Breast epithelium (tissue), 3 donors: ENCODE data around the gene PRRT1.

ENCODE experiments used
- POLR2AphosphoS5 ChIP-seq, 3 donors: sonication (generic); formaldehyde crosslinking; IDR thresholded peaks; one replicate each; pipeline ENCODE4 v1.6.1; 2017; ENCODE audit warnings: antibody characterized with exemption in 3 of 3
- TF ChIP-seq, protein P1 (sequence below), 3 donors: fragments of 450-650 bp; IDR thresholded peaks; one replicate each; pipeline ENCODE4 v1.5.1; 2016 to 2017; ENCODE audit warnings: antibody characterized with exemption in 3 of 3, mild to moderate bottlenecking in 3 of 3, moderate library complexity in 3 of 3

DNA sequence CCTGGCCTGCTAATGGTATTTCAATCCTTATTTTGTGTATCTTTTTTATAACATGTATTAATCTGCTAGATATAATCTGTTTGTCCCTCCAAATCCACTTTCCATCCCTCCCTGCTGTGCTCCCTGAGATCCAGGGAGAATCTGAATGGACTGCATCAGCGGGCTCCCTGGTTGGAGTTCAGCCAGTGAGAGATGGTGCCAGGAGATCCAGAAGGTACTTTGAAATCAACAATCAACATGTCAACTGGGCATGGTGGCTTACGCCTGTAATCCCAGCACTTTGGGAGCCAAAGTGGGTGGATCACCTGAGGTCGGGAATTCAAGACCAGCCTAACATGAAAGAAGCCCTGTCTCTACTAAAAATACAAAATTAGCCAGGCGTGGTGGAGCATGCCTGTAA, 28.1 kb downstream of the PRRT1 start:
- TF ChIP-seq, protein P1, sequence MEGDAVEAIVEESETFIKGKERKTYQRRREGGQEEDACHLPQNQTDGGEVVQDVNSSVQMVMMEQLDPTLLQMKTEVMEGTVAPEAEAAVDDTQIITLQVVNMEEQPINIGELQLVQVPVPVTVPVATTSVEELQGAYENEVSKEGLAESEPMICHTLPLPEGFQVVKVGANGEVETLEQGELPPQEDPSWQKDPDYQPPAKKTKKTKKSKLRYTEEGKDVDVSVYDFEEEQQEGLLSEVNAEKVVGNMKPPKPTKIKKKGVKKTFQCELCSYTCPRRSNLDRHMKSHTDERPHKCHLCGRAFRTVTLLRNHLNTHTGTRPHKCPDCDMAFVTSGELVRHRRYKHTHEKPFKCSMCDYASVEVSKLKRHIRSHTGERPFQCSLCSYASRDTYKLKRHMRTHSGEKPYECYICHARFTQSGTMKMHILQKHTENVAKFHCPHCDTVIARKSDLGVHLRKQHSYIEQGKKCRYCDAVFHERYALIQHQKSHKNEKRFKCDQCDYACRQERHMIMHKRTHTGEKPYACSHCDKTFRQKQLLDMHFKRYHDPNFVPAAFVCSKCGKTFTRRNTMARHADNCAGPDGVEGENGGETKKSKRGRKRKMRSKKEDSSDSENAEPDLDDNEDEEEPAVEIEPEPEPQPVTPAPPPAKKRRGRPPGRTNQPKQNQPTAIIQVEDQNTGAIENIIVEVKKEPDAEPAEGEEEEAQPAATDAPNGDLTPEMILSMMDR (IDR thresholded peaks at IDR 0.05) = no peak
- TF ChIP-seq POLR2AphosphoS5 (IDR thresholded peaks at IDR 0.05) = no peak
